ENCODE data around the gene TEDC1.

- no peak; the same call in 1 of the 2 replicates for TF ChIP-seq CTCF (IDR thresholded peaks at IDR 0.05; ENCODE audit: low read length)
- no peak for TF ChIP-seq EZH2 (optimal IDR thresholded peaks at IDR 0.05; ENCODE audit: low read depth, low read length)
Observed at GRCh38 chr14:105487449-105487985, 3.5 kb upstream of the TEDC1 start.
